A673 (cell line): Measurements from ENCODE around the gene GOLGA5.

Source experiments
- EZH2 ChIP-seq: fragments of 200-600 bp; sonication (generic); IDR thresholded peaks from 2 replicates; pipeline ENCODE4 v1.6.1; 2017; ENCODE audit warnings: borderline replicate concordance, low read depth, mild to moderate bottlenecking, mixed read lengths, antibody characterized with exemption, low read length; ENCODE audit not compliant: poor library complexity, severe bottlenecking
- TF ChIP-seq, protein P1 (sequence below): fragments of 300-800, 200-600 bp; sonication (generic); conservative IDR thresholded peaks from 2 replicates; pipeline ENCODE4 v1.5.1; 2017; ENCODE audit warnings: low read depth, mild to moderate bottlenecking, antibody characterized with exemption, low read length, moderate library complexity, mixed read lengths

DNA sequence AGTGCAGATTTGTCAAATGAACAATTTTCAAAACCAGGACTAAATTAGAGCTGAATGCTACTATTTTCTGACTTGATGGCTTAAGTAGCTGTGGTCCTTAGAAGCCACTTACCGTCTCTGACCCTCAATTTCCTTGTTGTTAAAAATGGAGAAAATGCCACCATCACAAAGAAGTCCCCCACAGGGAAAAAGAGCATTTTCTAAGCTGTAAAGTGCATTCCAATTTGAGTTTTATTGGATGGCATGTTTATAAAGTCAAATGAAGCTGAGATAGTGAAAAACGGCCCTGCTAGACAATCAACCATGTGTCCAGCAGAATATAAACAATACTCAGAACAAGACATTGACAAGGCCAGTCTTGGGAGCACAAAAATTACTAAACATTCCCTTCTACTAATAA lies 53.6 kb downstream of the GOLGA5 start:
- TF ChIP-seq, protein P1, sequence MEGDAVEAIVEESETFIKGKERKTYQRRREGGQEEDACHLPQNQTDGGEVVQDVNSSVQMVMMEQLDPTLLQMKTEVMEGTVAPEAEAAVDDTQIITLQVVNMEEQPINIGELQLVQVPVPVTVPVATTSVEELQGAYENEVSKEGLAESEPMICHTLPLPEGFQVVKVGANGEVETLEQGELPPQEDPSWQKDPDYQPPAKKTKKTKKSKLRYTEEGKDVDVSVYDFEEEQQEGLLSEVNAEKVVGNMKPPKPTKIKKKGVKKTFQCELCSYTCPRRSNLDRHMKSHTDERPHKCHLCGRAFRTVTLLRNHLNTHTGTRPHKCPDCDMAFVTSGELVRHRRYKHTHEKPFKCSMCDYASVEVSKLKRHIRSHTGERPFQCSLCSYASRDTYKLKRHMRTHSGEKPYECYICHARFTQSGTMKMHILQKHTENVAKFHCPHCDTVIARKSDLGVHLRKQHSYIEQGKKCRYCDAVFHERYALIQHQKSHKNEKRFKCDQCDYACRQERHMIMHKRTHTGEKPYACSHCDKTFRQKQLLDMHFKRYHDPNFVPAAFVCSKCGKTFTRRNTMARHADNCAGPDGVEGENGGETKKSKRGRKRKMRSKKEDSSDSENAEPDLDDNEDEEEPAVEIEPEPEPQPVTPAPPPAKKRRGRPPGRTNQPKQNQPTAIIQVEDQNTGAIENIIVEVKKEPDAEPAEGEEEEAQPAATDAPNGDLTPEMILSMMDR: no peak
- TF ChIP-seq EZH2: no peak
